GM12878 (cell line): ENCODE measurements around the gene RAB6B. TPM values are rescaled to one million over a fixed set of nuclear protein-coding genes. Genes with fewer than 3 reads are reported as not detected.

Experiments
- ATAC-seq: fragments of 200-7000 bp; cut with Tn5 transposase; 3 replicates; pipeline ENCODE4 v1.9.1; 2020; ENCODE audit warnings: mild to moderate bottlenecking, moderate library complexity
- BruUV-seq: library from RNA; stranded (reverse); fragments of 400-500 nt; replicated peaks from 2 replicates; lab custom pipeline; 2021; lab: Mats Ljungman, UMichigan
- CTCF ChIA-PET: fragments of 300-600 bp; sonication (Branson Sonifier 250); formaldehyde crosslinking; extraction: SDS; loops from one replicate; lab custom pipeline; 2021; ENCODE audit warnings: inconsistent platforms; lab: Yijun Ruan, JAX
- POLR2A ChIA-PET: fragments of 350-600 bp; formaldehyde crosslinking; extraction: SDS; loops from one replicate; lab custom pipeline; 2021; ENCODE audit warnings: inconsistent platforms; lab: Charles Lee
- RAD21 ChIA-PET: fragments of 300-600 bp; sonication (Branson Sonifier 250); formaldehyde crosslinking; loops from one replicate; lab custom pipeline; 2023; ENCODE audit warnings: antibody characterized with exemption; ENCODE audit not compliant: unreplicated experiment; lab: Charles Lee
- SMC1A ChIA-PET: fragments of 300-600 bp; sonication (Branson Sonifier 250); formaldehyde crosslinking; loops from one replicate; lab custom pipeline; 2023; ENCODE audit not compliant: unreplicated experiment, uncharacterized antibody; lab: Charles Lee
- DNase-seq: peaks from one replicate; pipeline ENCODE4 v3.0.0-alpha.2; 2011; ENCODE audit warnings: low read depth, low spot score
- FAIRE-seq: peaks from 3 replicates; lab custom pipeline; 2011; peaks lifted over from hg19 to GRCh38; lab: Jason Lieb, UNC
- H2AFZ ChIP-seq: 2 replicates; pipeline ENCODE4 v1.6.0; 2011; ENCODE audit warnings: low read depth, low read length, control low read depth; ENCODE audit not compliant: control insufficient read depth
- H3K27ac ChIP-seq: 2 replicates; pipeline ENCODE4 v1.5.1; 2011; ENCODE audit warnings: control low read depth; ENCODE audit not compliant: control insufficient read depth, insufficient read depth
- H3K27me3 ChIP-seq, 2 experiments: replicated peaks in 1 of 2; 2 replicates each; pipeline versions ENCODE4 v1.6.0 to v1.6.1; 2011; ENCODE audit warnings: low read length in 1 of 2; ENCODE audit not compliant: control insufficient read depth in 2 of 2, insufficient read depth in 2 of 2
- H3K36me3 ChIP-seq, 2 experiments: 2 replicates each; pipeline ENCODE4 v1.5.1; 2011; ENCODE audit warnings: low read length in 1 of 2; ENCODE audit not compliant: control insufficient read depth in 2 of 2, insufficient read depth in 2 of 2
- H3K4me1 ChIP-seq: 2 replicates; pipeline ENCODE4 v1.6.1; 2011; ENCODE audit warnings: mild to moderate bottlenecking, low read length, moderate library complexity, mixed read lengths; ENCODE audit not compliant: control insufficient read depth, insufficient read depth
- H3K4me2 ChIP-seq: 2 replicates; pipeline ENCODE4 v1.6.0; 2011; ENCODE audit warnings: control low read depth; ENCODE audit not compliant: control insufficient read depth, insufficient read depth
- H3K4me3 ChIP-seq: fragments of 200-600 bp; sonication (generic); 2 replicates; pipeline ENCODE4 v1.5.1; 2016
- H3K79me2 ChIP-seq: 2 replicates; pipeline ENCODE4 v1.6.0; 2011; ENCODE audit warnings: low read length; ENCODE audit not compliant: control insufficient read depth, insufficient read depth
- H3K9ac ChIP-seq: 2 replicates; pipeline ENCODE4 v1.8.0; 2011; ENCODE audit warnings: low read length, control low read depth, mixed read lengths; ENCODE audit not compliant: control insufficient read depth, insufficient read depth
- H3K9me3 ChIP-seq: replicated peaks from 3 replicates; pipeline ENCODE4 v1.5.1; 2011; ENCODE audit warnings: mild to moderate bottlenecking, low read length; ENCODE audit not compliant: control insufficient read depth, insufficient read depth
- H4K20me1 ChIP-seq: 2 replicates; pipeline ENCODE4 v1.6.0; 2011; ENCODE audit not compliant: control insufficient read depth, insufficient read depth
- ATF7 ChIP-seq: fragments of 450-650 bp; IDR thresholded peaks from 2 replicates; pipeline ENCODE4 v1.6.1; 2016; ENCODE audit warnings: low read depth, mild to moderate bottlenecking
- CHD1 ChIP-seq: IDR thresholded peaks from 2 replicates; pipeline ENCODE4 v1.6.1; 2012; ENCODE audit warnings: low read depth, low read length, improper control_type of control experiment
- CREM ChIP-seq: IDR thresholded peaks from 2 replicates; pipeline ENCODE4 v1.6.1; 2014; ENCODE audit warnings: antibody characterized with exemption, low read depth
- E2F8 ChIP-seq: fragments of 450-650 bp; IDR thresholded peaks from 2 replicates; pipeline ENCODE4 v1.6.1; 2018; ENCODE audit warnings: mild to moderate bottlenecking, low read depth, moderate library complexity; ENCODE audit not compliant: partially characterized antibody
- EP300 ChIP-seq, 2 experiments: fragments of 150-350 bp in 1 of 2; IDR thresholded peaks; 2 replicates each; pipeline ENCODE4 v1.6.1; 2011 to 2012; ENCODE audit warnings: low read depth in 2 of 2, low read length in 2 of 2, borderline replicate concordance in 1 of 2, improper control_type of control experiment in 1 of 2, inconsistent platforms in 1 of 2; ENCODE audit not compliant: control insufficient read depth in 1 of 2
- FOXK2 ChIP-seq: fragments of 450-650 bp; IDR thresholded peaks from 2 replicates; pipeline ENCODE4 v1.6.1; 2017; ENCODE audit warnings: mild to moderate bottlenecking, moderate library complexity
- IKZF1 ChIP-seq: fragments of 450-650 bp; conservative IDR thresholded peaks from 2 replicates; pipeline ENCODE4 v1.6.1; 2017; ENCODE audit warnings: antibody characterized with exemption, mild to moderate bottlenecking
- IRF4 ChIP-seq: IDR thresholded peaks from 2 replicates; pipeline ENCODE4 v1.6.1; 2011; ENCODE audit warnings: low read depth, low read length
- MTA2 ChIP-seq: fragments of 450-650 bp; IDR thresholded peaks from 2 replicates; pipeline ENCODE4 v1.6.1; 2016; ENCODE audit warnings: low read depth, mild to moderate bottlenecking, moderate library complexity
- MTA3 ChIP-seq: IDR thresholded peaks from 2 replicates; pipeline ENCODE4 v1.6.1; 2012; ENCODE audit warnings: low read length, inconsistent platforms, borderline replicate concordance
- PAX8 ChIP-seq: fragments of 450-650 bp; IDR thresholded peaks from 2 replicates; pipeline ENCODE4 v1.6.1; 2017; ENCODE audit warnings: mild to moderate bottlenecking, moderate library complexity
- SIN3A ChIP-seq: IDR thresholded peaks from 2 replicates; pipeline ENCODE4 v1.6.1; 2012; ENCODE audit warnings: low read depth, low read length, improper control_type of control experiment
- USF2 ChIP-seq: IDR thresholded peaks from 2 replicates; pipeline ENCODE4 v1.6.1; 2011; ENCODE audit warnings: low read depth, low read length, improper control_type of control experiment, borderline replicate concordance
- WRNIP1 ChIP-seq: IDR thresholded peaks from 2 replicates; pipeline ENCODE4 v1.6.1; 2011; ENCODE audit warnings: low read depth, low read length, improper control_type of control experiment, borderline replicate concordance
- ZBTB11 ChIP-seq: fragments of 450-650 bp; formaldehyde crosslinking; IDR thresholded peaks from 2 replicates; pipeline ENCODE4 v1.5.0; 2022; ENCODE audit warnings: mild to moderate bottlenecking, missing genetic modification characterization
- ZNF217 ChIP-seq: fragments of 450-650 bp; IDR thresholded peaks from 2 replicates; pipeline ENCODE4 v1.6.1; 2017; ENCODE audit warnings: antibody characterized with exemption, mild to moderate bottlenecking
- ZNF622 ChIP-seq: fragments of 450-650 bp; IDR thresholded peaks from 2 replicates; pipeline ENCODE4 v1.6.1; 2017; ENCODE audit warnings: mild to moderate bottlenecking, inconsistent platforms
- WGBS: methylation state at CpG from one replicate; pipeline ENCODE4 v1.1.6; 2016; ENCODE audit warnings: low lambda C conversion rate; ENCODE audit not compliant: insufficient replicate concordance, insufficient coverage; ENCODE audit errors: missing lambda C conversion rate; 5-methylcytosine and 5-hydroxymethylcytosine counted together
- in situ Hi-C: fragments of 300-500 bp; cut with MboI; formaldehyde crosslinking; loops from 9 replicates; pipeline ENCODE4 v1.14.3; 2018; ENCODE audit warnings: mixed read lengths
- intact Hi-C: fragments of 100-400 bp; cut with micrococcal nuclease; formaldehyde crosslinking; loops from one replicate; pipeline ENCODE4 v1.14.2; 2022; ENCODE audit not compliant: unreplicated experiment
- polyA plus RNA-seq, 11 experiments: library from polyadenylated mRNA; depleted of rRNA in 4 of 11; unstranded in 6 of 11; stranded (reverse) in 5 of 11; fragments of >200 nt; fragmentation: Nextera tagmentation in 4 of 11; fragmentation: Illumina TruSeq in 1 of 11; extraction: Ambion mirVana in 4 of 11; extraction: Trizol in 1 of 11; gene quantifications; 1 replicate in 1 of 11; 2 replicates in 10 of 11; pipeline versions ENCODE4 v1.2.1 to v1.2.3, GENCODE V29; 2011 to 2016; ENCODE audit warnings: inconsistent platforms in 2 of 11, missing spikeins in 2 of 11, low read depth in 1 of 11
- total RNA-seq, 4 experiments: library from RNA; depleted of rRNA in 3 of 4; stranded (reverse); fragments of >200 nt in 3 of 4; fragmentation: Illumina TruSeq in 1 of 4; extraction: Trizol in 1 of 4; gene quantifications; 2 replicates each; pipeline versions ENCODE4 v1.2.1 to v1.2.3, GENCODE V29; 2013 to 2021

Gene RAB6B
- total and polyA plus RNA-seq, 10 of the 15 experiments (the other 5 are each of a cell fraction or from before 2014, with no cell fraction given): 0.01 to 0.16 (median 0.04) TPM; not detected in 5

GRCh38 chr3:133776794-133777438 lies 118.8 kb downstream of the RAB6B start (continued):
- no peak for TF ChIP-seq E2F8
- TF ChIP-seq PAX8: no peak
- TF ChIP-seq SIN3A: no peak
- no peak for TF ChIP-seq MTA3
- no peak for TF ChIP-seq IRF4
- TF ChIP-seq CREM: no peak

- WGBS: 41% methylated on average over 5 of the region's 5 CpGs
- Histone ChIP-seq H3K4me2 (no peak overlapping the region), H3K27me3 (peaks cover 0 to 1% of the 10 kb centered on the region in 2 experiments; a peak in 2 of 4 replicates), H2AFZ (no peak overlapping the region), H3K4me1 (no peaks in the 10 kb centered on the region), H3K27ac (no peak overlapping the region), H3K9ac (no peak overlapping the region), H3K4me3 (no peak overlapping the region), H4K20me1 (no peaks in the 10 kb centered on the region), H3K9me3 (no peaks in the 10 kb centered on the region), H3K36me3 (no peaks in the 10 kb centered on the region), H3K79me2 (no peaks in the 10 kb centered on the region)
- ChIA-PET CTCF (interaction anchor here (0.5 to 1.2 kb wide), 2 partner anchors 9 to 12 kb away, joined by 3 to 4 read pairs; no protein-coding TSS in a partner anchor), SMC1A (no interaction called here), RAD21 (no interaction called here), POLR2A (no interaction called here)
- ATAC-seq (no peak), FAIRE-seq (no peak), DNase-seq (no peak)
- BruUV-seq: no TSS peak
- in situ Hi-C loops (no loop called here), intact Hi-C loops (no loop called here)
- TF ChIP-seq WRNIP1 (no peak), ZBTB11 (CRISPR knock-in tag) (no peak), IKZF1 (no peak), USF2 (no peak), MTA2 (no peak), EP300 (IDR thresholded peaks at IDR 0.05; ENCODE audit: borderline replicate concordance in 1 of 2, control insufficient read depth in 1 of 2, low read depth in 2 of 2, low read length in 2 of 2) (no peak), ZNF217 (no peak), ATF7 (no peak), CHD1 (no peak), FOXK2 (no peak), ZNF622 (no peak)
Measured at GRCh38 chr3:133775835-133776234, 119.8 kb downstream of the RAB6B start.
